Duodenal mucosa (tissue), 2 donors: ENCODE data around the gene WDR4.
"Not testable (repeated sequence)": the region's sequence is repeated elsewhere in the genome, so short reads cannot be mapped to it uniquely, and the experiment has no call there.

Experiments used
- H3K27ac ChIP-seq: one replicate; pipeline ENCODE4 v1.7.0; 2013; ENCODE audit warnings: low read depth, low read length
- H3K27me3 ChIP-seq, 2 donors: one replicate each; pipeline ENCODE4 v1.7.0; 2013; ENCODE audit warnings: low read length in 2 of 2, control low read depth in 1 of 2; ENCODE audit not compliant: insufficient read depth in 2 of 2, control insufficient read depth in 1 of 2
- H3K36me3 ChIP-seq, 2 donors: one replicate each; pipeline ENCODE4 v1.7.0; 2013; ENCODE audit warnings: low read length in 2 of 2, control low read depth in 1 of 2; ENCODE audit not compliant: insufficient read depth in 2 of 2, control insufficient read depth in 1 of 2
- H3K4me1 ChIP-seq, 2 donors: one replicate each; pipeline ENCODE4 v1.7.0; 2013; ENCODE audit warnings: low read length in 2 of 2, control low read depth in 1 of 2; ENCODE audit not compliant: insufficient read depth in 2 of 2, control insufficient read depth in 1 of 2
- H3K4me3 ChIP-seq, 2 donors: one replicate each; pipeline ENCODE4 v1.7.0; 2013; ENCODE audit warnings: low read length in 2 of 2, low read depth in 1 of 2
- H3K9ac ChIP-seq, 2 donors: one replicate each; pipeline ENCODE4 v1.7.0; 2013; ENCODE audit warnings: low read length in 2 of 2, low read depth in 1 of 2
- H3K9me3 ChIP-seq, 2 donors: one replicate each; pipeline ENCODE4 v1.7.0; 2013; ENCODE audit warnings: low read length in 2 of 2, control low read depth in 1 of 2; ENCODE audit not compliant: control insufficient read depth in 1 of 2

The WDR4 gene

GRCh38 chr21:42818328-42818749 lies 61.0 kb downstream of the WDR4 start:
- H3K4me3 ChIP-seq: no peak overlapping the region
- H3K27ac ChIP-seq: no peak overlapping the region
- H3K9me3 ChIP-seq: peaks cover 0 to 5% of the 10 kb centered on the region in 2 donors
- no peaks in the 10 kb centered on the region for H3K27me3 ChIP-seq
- H3K4me1 ChIP-seq: no peaks in the 10 kb centered on the region
- H3K9ac ChIP-seq: no peak overlapping the region
- H3K36me3 ChIP-seq: no peaks in the 10 kb centered on the region

DNA sequence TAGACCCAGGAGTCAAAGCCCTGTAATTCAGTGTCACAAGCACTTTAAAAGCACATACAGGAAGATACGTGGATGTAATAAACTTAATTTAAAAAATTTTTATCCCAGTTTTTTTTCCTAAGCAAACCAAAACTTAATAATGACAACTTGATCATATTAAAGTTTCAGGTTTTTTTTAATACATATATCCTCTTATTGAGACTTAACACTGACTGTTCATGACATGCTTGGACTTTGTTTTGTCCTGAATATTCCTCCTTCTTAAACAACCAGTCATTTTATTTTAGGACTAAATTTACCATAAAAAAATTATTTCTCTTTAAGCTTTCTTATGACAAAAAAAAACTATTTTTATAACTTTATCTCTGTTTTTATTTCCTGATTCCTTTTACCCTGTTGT lies 64.1 kb downstream of the WDR4 start:
- no peak overlapping the region for H3K27ac ChIP-seq
- peaks cover 0 to 5% of the 10 kb centered on the region in 2 donors for H3K9me3 ChIP-seq
- no peaks in the 10 kb centered on the region for H3K27me3 ChIP-seq
- no peaks in the 10 kb centered on the region for H3K36me3 ChIP-seq
- no peak overlapping the region for H3K4me3 ChIP-seq
- H3K4me1 ChIP-seq: no peaks in the 10 kb centered on the region
- H3K9ac ChIP-seq: no peak overlapping the region

DNA sequence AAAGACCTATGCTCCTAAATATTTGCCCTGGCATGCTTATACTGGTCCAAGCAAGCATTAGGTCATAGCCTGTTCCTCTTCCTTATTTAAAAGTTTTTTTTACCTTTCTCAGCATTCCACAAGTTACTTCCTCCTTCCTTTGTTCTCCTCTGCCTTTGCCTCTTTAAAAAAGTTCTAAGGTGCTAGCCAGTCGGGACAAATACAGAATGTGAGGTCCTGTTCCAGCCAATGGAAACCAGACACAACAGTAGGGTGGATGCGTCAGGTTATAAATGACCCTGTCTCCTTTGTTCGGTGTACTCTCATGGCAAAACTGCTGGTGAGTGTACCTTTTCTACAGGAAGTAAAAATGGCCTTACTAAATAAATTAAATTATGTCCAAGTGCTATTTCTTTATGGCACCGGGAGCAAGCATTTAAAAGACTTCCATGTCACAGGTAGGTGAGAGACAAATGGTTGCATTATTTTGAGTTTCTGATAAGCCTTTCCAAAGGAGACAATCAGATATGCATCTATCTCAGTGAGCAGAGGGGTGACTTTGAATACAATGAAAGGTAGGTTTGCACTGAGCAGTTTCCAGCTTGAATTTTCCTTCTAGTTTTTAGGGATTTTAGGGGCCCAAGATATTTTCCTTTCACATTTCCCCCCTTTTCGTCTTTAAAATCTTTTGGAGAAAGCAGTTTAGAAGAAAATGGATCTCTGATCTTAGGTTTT lies 66.7 kb downstream of the WDR4 start:
- not testable (repeated sequence) for H3K27me3 ChIP-seq, H3K36me3 ChIP-seq, H3K27ac ChIP-seq, H3K9me3 ChIP-seq, H3K9ac ChIP-seq, H3K4me1 ChIP-seq, H3K4me3 ChIP-seq

DNA sequence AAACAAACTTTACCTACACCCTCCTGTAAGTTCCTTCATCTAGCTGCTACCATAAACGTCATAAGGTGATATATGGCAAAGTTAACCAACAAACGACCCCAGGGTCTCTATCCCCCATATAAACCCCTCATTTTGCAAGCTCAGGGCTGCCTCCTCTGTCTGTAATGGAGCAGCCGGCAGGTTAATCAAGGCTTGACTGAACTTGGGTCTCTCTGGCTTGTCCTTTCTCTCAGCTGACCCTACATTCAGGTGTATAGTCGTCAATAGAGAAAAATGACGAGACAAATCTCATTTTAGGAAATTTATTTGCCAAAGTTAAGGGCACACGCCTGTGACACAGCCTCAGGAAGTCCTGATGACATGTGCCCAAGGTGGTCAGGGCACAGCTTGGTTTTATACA lies 67.4 kb downstream of the WDR4 start:
- Histone ChIP-seq H3K9me3 (peaks cover 0 to 5% of the 10 kb centered on the region in 2 donors), H3K36me3 (no peaks in the 10 kb centered on the region), H3K4me3 (no peak overlapping the region), H3K9ac (no peak overlapping the region), H3K4me1 (no peaks in the 10 kb centered on the region), H3K27ac (no peak overlapping the region), H3K27me3 (peaks cover 0 to 3% of the 10 kb centered on the region in 2 donors)

DNA sequence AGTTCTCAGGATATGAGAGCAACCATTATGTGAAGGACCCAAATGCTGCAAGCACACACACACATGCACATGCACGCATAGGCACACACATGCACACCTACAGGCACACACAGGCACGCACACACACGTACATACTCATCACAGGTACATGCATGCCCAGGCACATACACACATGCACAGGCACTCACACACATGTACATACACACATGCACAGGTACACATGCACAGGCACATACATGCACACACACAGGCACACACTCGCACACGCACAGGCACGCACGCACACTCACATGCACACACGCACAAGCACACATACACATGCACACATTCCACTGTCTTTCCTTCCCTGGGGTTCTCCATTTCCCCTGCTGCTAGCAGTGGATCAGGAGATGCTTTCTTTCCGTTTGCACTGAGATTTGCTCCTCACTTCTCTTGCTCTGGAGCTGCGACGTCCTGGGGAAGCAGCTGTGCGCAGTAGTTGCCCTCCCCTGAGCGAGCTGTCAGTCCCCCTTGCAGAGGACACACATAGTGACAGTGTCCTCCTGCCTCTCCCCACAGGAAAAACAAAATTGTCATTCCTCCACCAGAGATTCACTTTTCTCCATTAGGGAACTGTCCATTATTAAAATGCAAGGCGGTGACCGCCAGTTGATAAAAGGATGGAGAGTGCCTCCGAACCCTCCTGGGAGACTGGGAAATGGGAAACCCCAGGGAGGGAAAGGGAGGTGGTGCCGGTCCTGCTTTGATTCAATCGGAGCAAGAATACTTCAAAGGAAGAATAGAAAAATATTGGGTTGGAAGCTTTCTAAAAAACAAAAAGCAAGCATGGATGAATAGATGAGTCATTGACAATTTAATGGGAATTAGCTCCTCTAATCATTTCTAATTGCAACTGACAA lies 69.5 kb downstream of the WDR4 start:
- Histone ChIP-seq H3K36me3 (no peaks in the 10 kb centered on the region), H3K9me3 (no peaks in the 10 kb centered on the region), H3K27ac (no peak overlapping the region), H3K4me1 (no peaks in the 10 kb centered on the region), H3K27me3 (peaks cover 0 to 3% of the 10 kb centered on the region in 2 donors), H3K9ac (no peak overlapping the region), H3K4me3 (no peak overlapping the region)

DNA sequence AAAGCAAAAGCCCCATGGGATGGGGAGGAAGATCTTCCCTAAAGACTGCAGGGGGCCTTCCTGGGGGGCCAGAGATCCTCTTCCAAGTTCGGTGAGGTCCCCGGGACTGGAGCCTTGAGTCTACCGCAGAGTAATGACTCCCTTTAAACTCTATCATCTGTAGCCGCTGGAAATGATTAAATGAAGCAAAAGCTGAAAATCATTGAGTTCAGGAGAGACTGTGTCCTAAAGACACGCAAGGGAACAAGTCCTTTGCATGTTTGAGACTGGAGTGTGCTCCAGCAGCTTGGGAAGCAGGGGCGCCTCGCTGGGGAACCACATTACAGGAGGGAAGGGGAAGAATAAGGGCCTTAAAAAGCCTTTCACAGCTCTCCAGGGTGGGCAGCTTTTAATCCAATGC lies 70.2 kb downstream of the WDR4 start:
- Histone ChIP-seq H3K4me3 (no peak overlapping the region), H3K9me3 (no peaks in the 10 kb centered on the region), H3K36me3 (no peaks in the 10 kb centered on the region), H3K4me1 (no peaks in the 10 kb centered on the region), H3K9ac (no peak overlapping the region), H3K27me3 (peaks cover 0 to 3% of the 10 kb centered on the region in 2 donors), H3K27ac (no peak overlapping the region)

DNA sequence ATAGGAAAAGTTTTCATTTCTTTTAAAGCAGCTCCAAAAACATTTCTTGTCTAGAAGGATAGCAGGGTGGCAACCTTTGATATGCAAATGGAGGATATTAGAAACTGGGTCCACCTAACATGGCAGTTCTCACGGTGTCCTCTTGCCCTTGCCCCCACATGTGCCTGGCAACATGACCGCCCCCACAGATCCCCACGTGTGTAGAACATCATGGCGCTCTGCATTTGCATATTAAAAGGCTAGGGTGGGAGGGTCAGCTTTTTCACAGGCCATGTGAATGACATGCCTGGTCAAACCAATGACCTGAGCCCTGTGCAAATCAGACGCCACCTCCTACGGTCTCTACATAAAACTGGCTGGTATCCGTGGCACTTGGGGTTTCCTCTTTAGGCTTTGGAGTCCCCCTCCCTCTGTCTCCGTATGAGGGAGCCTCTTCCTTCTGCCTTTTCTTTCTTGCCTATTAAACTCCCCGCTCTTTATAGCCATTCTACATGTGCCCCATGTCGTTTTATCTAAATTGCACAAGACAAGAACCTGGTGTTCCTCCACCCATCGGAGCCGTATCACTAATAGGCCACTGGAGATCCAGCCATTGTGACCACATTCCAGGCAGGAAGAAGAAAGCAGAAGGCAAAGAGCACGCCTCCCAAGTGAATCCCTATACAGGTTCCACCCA lies 71.3 kb downstream of the WDR4 start:
- H3K9ac ChIP-seq: no peak overlapping the region
- H3K4me3 ChIP-seq: no peak overlapping the region
- no peaks in the 10 kb centered on the region for H3K36me3 ChIP-seq
- no peaks in the 10 kb centered on the region for H3K4me1 ChIP-seq
- H3K27ac ChIP-seq: no peak overlapping the region
- H3K27me3 ChIP-seq: peaks cover 0 to 3% of the 10 kb centered on the region in 2 donors
- H3K9me3 ChIP-seq: no peaks in the 10 kb centered on the region

DNA sequence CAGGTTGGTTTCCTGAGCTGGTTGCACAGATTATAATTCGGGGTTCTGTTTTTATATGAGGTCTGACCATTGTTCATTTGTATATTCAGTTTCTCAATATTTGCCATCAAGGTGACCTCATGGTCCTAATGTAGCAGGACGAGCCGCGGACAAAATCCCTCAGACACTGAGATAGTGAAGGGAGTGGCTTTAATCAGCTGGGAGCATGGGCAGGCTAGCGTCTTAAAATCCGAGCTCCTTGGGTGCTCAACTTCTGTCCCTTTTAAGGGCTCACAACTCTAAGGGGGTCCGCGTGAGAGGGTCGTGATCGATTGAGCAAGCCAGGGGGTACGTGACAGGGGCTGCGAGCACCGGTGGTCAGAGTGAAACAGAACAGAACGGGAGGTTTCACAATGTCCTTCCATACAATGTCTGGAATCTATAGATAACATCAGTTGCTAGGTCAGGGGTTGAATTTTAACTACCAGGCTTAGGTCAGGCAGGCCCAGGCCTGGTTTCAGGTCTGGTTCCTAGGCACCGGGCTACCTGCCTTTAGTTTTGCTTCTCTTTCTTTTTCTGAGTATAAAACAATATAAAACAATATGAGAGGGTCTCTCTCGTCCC lies 71.9 kb downstream of the WDR4 start:
- not testable (repeated sequence) for H3K9me3 ChIP-seq, H3K9ac ChIP-seq, H3K27ac ChIP-seq, H3K36me3 ChIP-seq, H3K4me3 ChIP-seq, H3K4me1 ChIP-seq, H3K27me3 ChIP-seq

DNA sequence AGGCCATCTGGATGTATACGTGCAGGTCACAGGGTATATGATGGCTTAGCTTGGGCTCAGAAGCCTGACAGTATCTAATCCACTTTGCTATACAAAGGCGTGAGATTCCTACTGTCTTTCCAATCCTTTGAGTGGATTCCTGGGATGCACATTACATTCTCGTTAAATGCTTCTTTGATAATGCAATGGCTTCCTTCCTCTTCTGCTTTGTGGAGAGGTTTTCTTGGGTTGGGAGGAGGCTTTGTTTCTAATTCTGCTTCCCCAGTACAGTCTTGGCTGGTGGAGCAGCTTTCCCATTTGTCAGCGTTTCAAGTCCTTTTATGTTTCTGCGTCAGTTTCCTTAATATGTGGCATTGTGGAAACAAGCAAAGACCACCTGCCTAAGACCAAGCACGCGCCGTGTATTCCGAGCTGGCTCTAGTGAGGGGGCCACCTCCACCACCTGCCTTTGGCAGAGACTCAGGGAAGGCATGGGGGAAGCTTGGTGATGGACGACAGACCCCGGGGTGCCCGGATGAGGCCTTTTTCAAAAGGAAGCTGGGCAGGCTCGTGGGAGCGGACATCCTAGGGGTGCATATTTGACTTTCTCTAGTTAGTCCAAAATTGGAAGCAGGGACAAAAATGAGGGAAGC lies 72.7 kb downstream of the WDR4 start:
- no peak overlapping the region for H3K27ac ChIP-seq
- H3K9ac ChIP-seq: no peak overlapping the region
- peaks cover 0 to 3% of the 10 kb centered on the region in 2 donors for H3K27me3 ChIP-seq
- no peaks in the 10 kb centered on the region for H3K4me1 ChIP-seq
- no peaks in the 10 kb centered on the region for H3K9me3 ChIP-seq
- no peak overlapping the region for H3K4me3 ChIP-seq
- no peaks in the 10 kb centered on the region for H3K36me3 ChIP-seq
